Measurements from ENCODE around the gene TXN2. TPM values are rescaled to one million over a fixed set of nuclear protein-coding genes. Genes with fewer than 3 reads are reported as not detected.
A peak's percentile ranks its signal among the peaks of the same experiment; 100 is the strongest.

The TXN2 gene
- total RNA-seq, 1 experiment from 2014 or later, result 58.6 TPM

- Mint-ChIP-seq H3K9me3 (no peaks in the 10 kb centered on the region; a peak in 1 of 5 replicates), H3K4me3 (peak overlapping the region in 1 of 2 experiments; percentile 16; a peak in 2 of 5 replicates), H3K4me1 (peaks cover 9 to 13% of the 10 kb centered on the region in 2 experiments), H3K27me3 (ENCODE audit: low read depth) (no peaks in the 10 kb centered on the region), H3K36me3 (ENCODE audit: insufficient read depth in 1 of 3, low read depth in 3 of 3) (no peaks in the 10 kb centered on the region), H3K27ac (peak overlapping the region; percentile 29 to 80 (median 54); a peak in 5 of 7 replicates)
- H3K9me3 ChIP-seq (ENCODE audit: control insufficient read depth, low read depth, low read length), result no peaks in the 10 kb centered on the region
- no peak overlapping the region for H2AK5ac ChIP-seq (ENCODE audit: insufficient read length, low read length)
- H4K5ac ChIP-seq (ENCODE audit: insufficient read length, low read depth, low read length), result no peak overlapping the region
- no peak overlapping the region for H3K14ac ChIP-seq (ENCODE audit: insufficient read depth, low read length)
- H2BK5ac ChIP-seq (ENCODE audit: insufficient read length, low read length), result no peak overlapping the region
- H2BK12ac ChIP-seq (ENCODE audit: insufficient read length, low read depth, low read length), result no peak overlapping the region
- no peak overlapping the region for H3K4ac ChIP-seq (ENCODE audit: low read depth, low read length)
- H4K8ac ChIP-seq (replicated peaks; ENCODE audit: insufficient read length, low read depth, low read length), result no peak overlapping the region
- no peak overlapping the region for H4K91ac ChIP-seq (ENCODE audit: insufficient read length, low read depth, low read length)
- H3K79me1 ChIP-seq (ENCODE audit: insufficient read depth, low read depth, low read length, poor library complexity, severe bottlenecking), result no peaks in the 10 kb centered on the region
- H2AFZ ChIP-seq (ENCODE audit: low read length), result no peak overlapping the region
- H3K23me2 ChIP-seq (ENCODE audit: insufficient read length, low read depth, low read length, poor library complexity, severe bottlenecking), result no peaks in the 10 kb centered on the region
- no peaks in the 10 kb centered on the region for H4K20me1 ChIP-seq (ENCODE audit: control insufficient read depth, insufficient read depth, insufficient read length)
- H3K23ac ChIP-seq (ENCODE audit: insufficient read length, low read depth, low read length), result no peak overlapping the region
- no peak overlapping the region for H3K4me2 ChIP-seq (ENCODE audit: insufficient read depth, insufficient read length, low read length)
- H2BK20ac ChIP-seq (ENCODE audit: low read depth, low read length, poor library complexity, severe bottlenecking), result no peak overlapping the region
- TF ChIP-seq CTCF (conservative IDR thresholded peaks at IDR 0.05), result no peak
- H2BK15ac ChIP-seq (ENCODE audit: low read depth, low read length), result no peak overlapping the region
- no peak for DNase-seq
- no peak overlapping the region for H2BK120ac ChIP-seq (ENCODE audit: low read depth, low read length, poor library complexity, severe bottlenecking)
- no peak overlapping the region for H3K56ac ChIP-seq (ENCODE audit: insufficient read length, low read depth, low read length)
- H3K9ac ChIP-seq (ENCODE audit: extremely low read depth, insufficient read length, low read length), result no peak overlapping the region
- no peak overlapping the region for H3K27ac ChIP-seq (ENCODE audit: insufficient read length, low read depth, low read length)
- no peak overlapping the region for H3K18ac ChIP-seq (ENCODE audit: insufficient read length, low read depth, low read length)
- no peaks in the 10 kb centered on the region for H3K4me1 ChIP-seq (ENCODE audit: insufficient read depth, low read length)
- WGBS (ENCODE audit: extremely low coverage, insufficient read length, low lambda C conversion rate), result no CpG with 5 or more reads among the region's 13 CpGs
- H3K79me2 ChIP-seq (ENCODE audit: insufficient read depth, low read length), result no peaks in the 10 kb centered on the region
- H3T11ph ChIP-seq (ENCODE audit: low read length), result no peak overlapping the region
- H3K27me3 ChIP-seq (ENCODE audit: insufficient read depth, low read length), result no peaks in the 10 kb centered on the region
Measured at GRCh38 chr22:36419177-36419911, 62.1 kb downstream of the TXN2 start.
